Suprapubic skin (tissue), 3 donors: ENCODE data around the gene GRAMD4.

Experiments used
- POLR2A ChIP-seq, 2 donors: fragments of 450-650 bp; IDR thresholded peaks; one replicate each; pipeline ENCODE4 v1.6.1; 2017; ENCODE audit warnings: antibody characterized with exemption in 2 of 2, mild to moderate bottlenecking in 2 of 2, moderate library complexity in 2 of 2
- TF ChIP-seq, protein P1 (sequence below), 2 donors: fragments of 200-600 bp in 1 of 2; fragments of 450-650 bp in 1 of 2; sonication (generic) in 1 of 2; IDR thresholded peaks; one replicate each; pipeline ENCODE4 v1.5.1; 2016 to 2019; ENCODE audit warnings: antibody characterized with exemption in 2 of 2, mild to moderate bottlenecking in 1 of 2, moderate library complexity in 1 of 2

DNA sequence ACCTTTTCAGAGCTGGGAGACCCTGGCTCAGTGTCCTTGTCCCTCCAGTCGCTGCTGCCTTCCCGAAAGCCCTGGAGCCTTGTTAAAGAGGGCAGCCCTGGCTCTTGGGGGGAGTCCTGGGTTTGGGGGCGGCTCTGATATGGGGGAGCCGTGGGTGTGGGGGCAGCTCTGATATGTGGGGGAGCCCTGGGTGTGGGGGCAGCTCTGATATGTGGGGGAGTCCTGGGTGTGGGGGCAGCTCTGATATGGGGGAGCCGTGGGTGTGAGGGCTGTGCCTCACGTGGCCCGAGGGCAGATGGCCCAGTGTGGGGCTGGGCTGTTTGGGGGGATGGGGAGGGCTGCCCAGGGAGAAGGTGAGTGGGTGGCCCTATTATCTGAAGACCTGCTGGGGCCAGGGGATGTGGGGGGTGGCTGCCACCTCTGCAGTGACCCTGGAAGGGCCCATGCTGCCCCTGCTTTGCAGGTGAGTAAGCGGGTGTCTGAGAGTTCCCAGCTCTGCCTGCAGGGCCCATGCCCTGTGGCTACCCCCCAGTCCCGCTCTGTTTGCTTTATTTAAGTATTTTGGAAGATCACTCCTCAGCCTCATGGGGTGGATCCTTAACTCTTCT is 30.9 kb upstream of the GRAMD4 start:
- TF ChIP-seq, protein P1, sequence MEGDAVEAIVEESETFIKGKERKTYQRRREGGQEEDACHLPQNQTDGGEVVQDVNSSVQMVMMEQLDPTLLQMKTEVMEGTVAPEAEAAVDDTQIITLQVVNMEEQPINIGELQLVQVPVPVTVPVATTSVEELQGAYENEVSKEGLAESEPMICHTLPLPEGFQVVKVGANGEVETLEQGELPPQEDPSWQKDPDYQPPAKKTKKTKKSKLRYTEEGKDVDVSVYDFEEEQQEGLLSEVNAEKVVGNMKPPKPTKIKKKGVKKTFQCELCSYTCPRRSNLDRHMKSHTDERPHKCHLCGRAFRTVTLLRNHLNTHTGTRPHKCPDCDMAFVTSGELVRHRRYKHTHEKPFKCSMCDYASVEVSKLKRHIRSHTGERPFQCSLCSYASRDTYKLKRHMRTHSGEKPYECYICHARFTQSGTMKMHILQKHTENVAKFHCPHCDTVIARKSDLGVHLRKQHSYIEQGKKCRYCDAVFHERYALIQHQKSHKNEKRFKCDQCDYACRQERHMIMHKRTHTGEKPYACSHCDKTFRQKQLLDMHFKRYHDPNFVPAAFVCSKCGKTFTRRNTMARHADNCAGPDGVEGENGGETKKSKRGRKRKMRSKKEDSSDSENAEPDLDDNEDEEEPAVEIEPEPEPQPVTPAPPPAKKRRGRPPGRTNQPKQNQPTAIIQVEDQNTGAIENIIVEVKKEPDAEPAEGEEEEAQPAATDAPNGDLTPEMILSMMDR (IDR thresholded peaks at IDR 0.05) = no peak
- TF ChIP-seq POLR2A (IDR thresholded peaks at IDR 0.05) = no peak
